ENCODE measurements around the gene PIN1.

Gene PIN1

DNA sequence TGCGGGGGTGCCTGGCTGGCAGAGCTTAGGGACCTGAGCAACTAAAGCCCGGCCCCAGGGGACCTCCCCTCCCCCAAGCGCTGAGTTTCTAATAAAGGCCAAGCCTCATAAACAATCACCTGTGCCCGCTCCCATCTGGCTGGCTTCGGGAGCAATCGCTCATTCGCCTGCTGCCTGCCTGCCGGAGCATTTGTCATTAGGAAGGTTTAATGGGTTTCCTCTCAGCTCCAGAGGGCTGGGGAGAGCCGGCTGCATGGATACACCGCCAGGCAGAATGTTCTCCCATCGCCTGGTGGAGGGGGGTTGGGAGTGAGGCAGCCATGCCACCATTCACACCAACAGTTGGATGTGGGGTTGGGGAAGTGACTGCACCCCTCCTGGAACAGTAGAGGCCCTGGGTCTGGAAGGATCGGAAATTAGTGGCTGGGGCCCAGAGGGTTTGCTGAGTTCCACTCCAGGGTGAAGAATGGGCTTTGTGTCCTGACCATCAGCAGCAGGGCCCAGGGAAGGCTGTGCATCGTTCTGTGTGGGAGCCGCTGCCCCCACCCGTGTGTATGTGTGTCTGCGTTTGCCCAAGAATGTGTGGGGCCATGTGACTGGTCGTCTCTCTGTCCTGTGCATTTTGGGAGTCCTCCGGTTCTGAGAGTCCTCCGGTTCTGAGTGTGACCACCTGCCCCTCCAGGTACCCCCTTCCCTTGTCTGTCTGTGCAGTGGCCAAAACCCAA is 15.3 kb downstream of the PIN1 start:
- no peak overlapping the region for H3K4me3 ChIP-seq (ENCODE audit: low read depth, low read length)
- no peaks in the 10 kb centered on the region for H3K27me3 ChIP-seq (replicated peaks)
- TF ChIP-seq CTCF (IDR thresholded peaks at IDR 0.05; ENCODE audit: low read depth, low read length, missing control alignments): no peak
- DNase-seq: no peak
- in situ Hi-C loops (cut with HindIII; ENCODE audit: low pct_ligation_motif_present, low sequenced_read_pairs): no loop called here
- H3K27ac ChIP-seq: no peak overlapping the region
- peaks cover 11% of the 10 kb centered on the region for H3K36me3 ChIP-seq (replicated peaks)

GRCh38 chr19:9854282-9854846 is 19.2 kb downstream of the PIN1 start:
- no peak for TF ChIP-seq CTCF (IDR thresholded peaks at IDR 0.05; ENCODE audit: low read depth, low read length, missing control alignments)
- in situ Hi-C loops (cut with HindIII; ENCODE audit: low pct_ligation_motif_present, low sequenced_read_pairs): no loop called here

DNA sequence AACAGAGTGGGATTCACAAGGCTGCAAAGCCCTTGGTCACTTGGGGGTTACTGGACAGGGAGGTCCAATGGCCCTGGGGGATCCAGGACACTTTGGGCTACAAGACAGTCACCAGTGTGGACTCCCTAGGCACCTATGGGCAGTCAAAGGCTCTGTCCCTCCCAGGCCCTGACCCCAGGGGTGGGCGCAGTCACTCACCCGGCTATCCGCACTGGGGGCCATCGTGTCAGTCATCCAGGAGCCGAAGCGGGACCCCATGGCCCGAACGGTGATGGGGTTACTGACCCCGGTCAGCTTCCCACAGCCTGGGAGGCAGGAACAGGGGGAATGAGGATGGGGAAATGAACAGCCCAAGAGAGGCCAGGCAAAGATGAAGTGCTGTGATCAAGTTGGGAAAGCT is 21.5 kb downstream of the PIN1 start:
- TF ChIP-seq CTCF (IDR thresholded peaks at IDR 0.05; ENCODE audit: low read depth, low read length, missing control alignments): no peak
- Histone ChIP-seq H3K27ac (no peak overlapping the region), H3K27me3 (replicated peaks) (no peaks in the 10 kb centered on the region), H3K4me3 (ENCODE audit: low read depth, low read length) (no peak overlapping the region), H3K36me3 (replicated peaks) (no peaks in the 10 kb centered on the region)
- no peak for DNase-seq
- in situ Hi-C loops (cut with HindIII; ENCODE audit: low pct_ligation_motif_present, low sequenced_read_pairs): no loop called here

More at GRCh38 chr19:9854282-9854846, 19.2 kb downstream of the PIN1 start:
- Histone ChIP-seq H3K27ac (no peak overlapping the region), H3K4me3 (ENCODE audit: low read depth, low read length) (no peak overlapping the region), H3K36me3 (replicated peaks) (no peaks in the 10 kb centered on the region), H3K27me3 (replicated peaks) (no peaks in the 10 kb centered on the region)
- DNase-seq: no peak

DNA sequence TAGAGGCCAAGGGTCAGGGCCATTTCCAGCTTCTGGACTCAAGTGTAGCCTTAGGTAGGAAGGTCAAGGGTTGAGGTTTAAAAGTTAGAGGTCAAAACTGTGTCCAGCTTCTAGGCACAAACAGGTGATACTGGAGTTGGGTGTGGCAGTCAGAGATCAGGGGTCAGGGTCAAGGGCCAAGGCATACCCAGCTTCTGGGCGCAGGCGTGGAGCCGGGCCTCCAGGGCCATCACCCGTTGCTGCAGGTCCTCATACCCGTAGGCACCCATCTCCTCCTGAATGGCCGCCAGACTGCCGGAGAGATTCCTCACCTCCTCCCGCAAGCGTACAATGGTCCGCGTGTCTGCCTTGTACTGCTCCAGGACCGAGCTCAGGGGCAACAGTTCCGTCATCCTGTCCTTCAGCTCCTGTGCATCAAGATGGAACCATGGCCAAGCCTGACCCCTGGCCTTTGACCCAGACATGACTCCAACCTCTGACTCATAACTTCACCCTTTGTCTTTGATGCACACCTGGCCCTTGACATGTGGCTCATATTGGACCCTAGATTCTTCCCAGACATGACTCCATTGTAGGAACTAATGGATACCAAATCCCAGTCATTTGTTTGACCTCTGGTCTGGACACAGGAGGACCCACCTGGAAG is 22.1 kb downstream of the PIN1 start:
- TF ChIP-seq CTCF (IDR thresholded peaks at IDR 0.05; ENCODE audit: low read depth, low read length, missing control alignments): no peak
- in situ Hi-C loops (cut with HindIII; ENCODE audit: low pct_ligation_motif_present, low sequenced_read_pairs): no loop called here
- H3K4me3 ChIP-seq (ENCODE audit: low read depth, low read length): no peak overlapping the region
- H3K27me3 ChIP-seq (replicated peaks): no peaks in the 10 kb centered on the region
- no peaks in the 10 kb centered on the region for H3K36me3 ChIP-seq (replicated peaks)
- no peak for DNase-seq
- no peak overlapping the region for H3K27ac ChIP-seq

DNA sequence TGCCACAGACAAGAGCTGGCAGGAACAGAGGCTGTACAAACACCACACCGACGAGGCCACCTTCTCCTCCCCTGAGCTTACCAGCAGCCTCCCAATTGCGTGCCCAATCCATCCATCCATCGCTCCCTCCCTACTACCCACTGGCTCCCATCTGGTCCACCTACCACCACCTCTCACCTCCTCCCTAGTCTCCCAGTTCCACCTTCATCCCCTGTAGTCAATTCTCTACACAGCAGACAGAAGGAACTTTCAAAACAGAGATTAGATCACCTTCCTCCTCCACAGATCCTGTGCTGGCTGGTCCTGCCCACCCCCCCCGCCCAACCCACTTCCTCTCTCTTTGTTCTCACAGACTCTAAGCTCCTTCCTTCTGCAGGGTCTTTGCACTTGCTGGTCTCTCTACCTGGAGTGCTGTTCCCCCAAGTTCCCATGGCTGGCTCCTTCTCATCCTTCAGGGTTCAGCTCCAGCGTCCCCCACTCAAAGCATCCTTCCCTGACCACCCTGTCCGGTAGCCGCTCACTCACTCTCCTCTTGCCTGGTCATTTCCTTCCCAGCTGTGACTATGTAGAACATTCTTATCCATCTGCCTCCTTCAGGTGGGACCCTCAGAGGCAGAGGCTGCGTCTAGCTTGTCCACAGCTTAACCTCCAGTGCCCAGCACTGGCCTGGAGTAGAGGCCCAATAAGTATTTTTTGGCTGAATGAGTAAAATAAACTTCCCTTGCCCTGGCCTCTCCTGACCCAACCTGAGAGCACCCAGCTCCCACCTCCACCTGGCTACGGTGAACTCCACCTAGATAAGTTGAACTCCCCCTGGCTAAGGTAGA is 23.0 kb downstream of the PIN1 start:
- no peaks in the 10 kb centered on the region for H3K27me3 ChIP-seq (replicated peaks)
- TF ChIP-seq CTCF (IDR thresholded peaks at IDR 0.05; ENCODE audit: low read depth, low read length, missing control alignments): no peak
- DNase-seq: no peak
- H3K4me3 ChIP-seq (ENCODE audit: low read depth, low read length): no peak overlapping the region
- in situ Hi-C loops (cut with HindIII; ENCODE audit: low pct_ligation_motif_present, low sequenced_read_pairs): no loop called here
- H3K36me3 ChIP-seq (replicated peaks): no peaks in the 10 kb centered on the region
- no peak overlapping the region for H3K27ac ChIP-seq

Data from brain microvascular endothelial cell (primary cell).